Tibial artery (tissue), 4 donors: ENCODE data around the gene FRAS1.

Experiments
- DNase-seq, 2 donors: peaks; one replicate each; pipeline ENCODE4 v3.0.0-alpha.2; 2019
- H3K27ac ChIP-seq, 2 donors: fragments of 200-600 bp; sonication (generic) in 1 of 2; 1 replicate in 1 of 2; 2 replicates in 1 of 2; pipeline ENCODE4 v1.5.1; 2018 to 2019; ENCODE audit warnings: mild to moderate bottlenecking in 1 of 2
- H3K27me3 ChIP-seq, 2 donors: fragments of 200-600 bp; sonication (generic) in 1 of 2; one replicate each; pipeline versions ENCODE4 v1.5.1 to v1.6.0; 2016 to 2019
- H3K36me3 ChIP-seq, 3 donors: fragments of 200-600 bp; sonication (generic) in 2 of 3; one replicate each; pipeline ENCODE4 v1.5.1; 2016 to 2019; ENCODE audit warnings: mild to moderate bottlenecking in 2 of 3
- H3K4me1 ChIP-seq, 4 donors: fragments of 200-600 bp; sonication (generic) in 2 of 4; 1 replicate in 3 of 4; 2 replicates in 1 of 4; pipeline ENCODE4 v1.5.1; 2016 to 2019
- H3K4me3 ChIP-seq, 2 donors: fragments of 200-600 bp; sonication (generic) in 1 of 2; 1 replicate in 1 of 2; 2 replicates in 1 of 2; pipeline ENCODE4 v1.5.1; 2018 to 2019; ENCODE audit warnings: mild to moderate bottlenecking in 2 of 2
- H3K9me3 ChIP-seq, 3 donors: fragments of 200-600 bp; sonication (generic) in 1 of 3; one replicate each; pipeline ENCODE4 v1.5.1; 2016 to 2019
- intact Hi-C: fragments of 100-400 bp; cut with DNase I; formaldehyde crosslinking; loops from one replicate; pipeline ENCODE4 v1.15.0; 2023; ENCODE audit warnings: low total_unique reads
- TF ChIP-seq, protein P1 (sequence below), 2 experiments: fragments of 200-600 bp in 1 of 2; fragments of 450-650 bp in 1 of 2; IDR thresholded peaks; one replicate each; pipeline ENCODE4 v1.5.1; 2017 to 2019; ENCODE audit warnings: antibody characterized with exemption in 2 of 2, mild to moderate bottlenecking in 1 of 2, moderate library complexity in 1 of 2

Gene FRAS1

DNA sequence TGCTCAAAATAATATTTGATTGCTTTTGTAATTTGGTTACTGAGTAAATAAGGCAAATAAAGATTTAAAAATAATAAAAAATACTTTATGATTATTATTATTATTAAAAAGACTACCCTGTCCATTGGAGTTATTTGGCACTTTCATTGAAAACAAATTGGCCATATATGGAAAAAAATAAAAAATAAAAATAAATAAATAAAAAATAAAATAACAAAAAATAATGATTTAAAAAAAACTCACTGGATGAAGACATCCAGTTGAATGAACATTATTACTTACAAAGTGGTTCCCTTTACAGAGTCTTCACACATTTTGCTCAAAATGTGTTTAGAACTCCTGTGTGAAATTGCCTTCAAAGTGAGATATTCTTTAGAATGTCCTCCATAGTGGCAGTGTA is 353.1 kb downstream of the FRAS1 start:
- no peaks in the 10 kb centered on the region for H3K36me3 ChIP-seq
- H3K9me3 ChIP-seq = no peaks in the 10 kb centered on the region
- no peak overlapping the region for H3K4me3 ChIP-seq
- H3K27me3 ChIP-seq = no peaks in the 10 kb centered on the region
- H3K4me1 ChIP-seq = no peaks in the 10 kb centered on the region
- no peak overlapping the region for H3K27ac ChIP-seq
- intact Hi-C loops = no loop called here
- TF ChIP-seq, protein P1, sequence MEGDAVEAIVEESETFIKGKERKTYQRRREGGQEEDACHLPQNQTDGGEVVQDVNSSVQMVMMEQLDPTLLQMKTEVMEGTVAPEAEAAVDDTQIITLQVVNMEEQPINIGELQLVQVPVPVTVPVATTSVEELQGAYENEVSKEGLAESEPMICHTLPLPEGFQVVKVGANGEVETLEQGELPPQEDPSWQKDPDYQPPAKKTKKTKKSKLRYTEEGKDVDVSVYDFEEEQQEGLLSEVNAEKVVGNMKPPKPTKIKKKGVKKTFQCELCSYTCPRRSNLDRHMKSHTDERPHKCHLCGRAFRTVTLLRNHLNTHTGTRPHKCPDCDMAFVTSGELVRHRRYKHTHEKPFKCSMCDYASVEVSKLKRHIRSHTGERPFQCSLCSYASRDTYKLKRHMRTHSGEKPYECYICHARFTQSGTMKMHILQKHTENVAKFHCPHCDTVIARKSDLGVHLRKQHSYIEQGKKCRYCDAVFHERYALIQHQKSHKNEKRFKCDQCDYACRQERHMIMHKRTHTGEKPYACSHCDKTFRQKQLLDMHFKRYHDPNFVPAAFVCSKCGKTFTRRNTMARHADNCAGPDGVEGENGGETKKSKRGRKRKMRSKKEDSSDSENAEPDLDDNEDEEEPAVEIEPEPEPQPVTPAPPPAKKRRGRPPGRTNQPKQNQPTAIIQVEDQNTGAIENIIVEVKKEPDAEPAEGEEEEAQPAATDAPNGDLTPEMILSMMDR (IDR thresholded peaks at IDR 0.05) = no peak
- DNase-seq = no peak

DNA sequence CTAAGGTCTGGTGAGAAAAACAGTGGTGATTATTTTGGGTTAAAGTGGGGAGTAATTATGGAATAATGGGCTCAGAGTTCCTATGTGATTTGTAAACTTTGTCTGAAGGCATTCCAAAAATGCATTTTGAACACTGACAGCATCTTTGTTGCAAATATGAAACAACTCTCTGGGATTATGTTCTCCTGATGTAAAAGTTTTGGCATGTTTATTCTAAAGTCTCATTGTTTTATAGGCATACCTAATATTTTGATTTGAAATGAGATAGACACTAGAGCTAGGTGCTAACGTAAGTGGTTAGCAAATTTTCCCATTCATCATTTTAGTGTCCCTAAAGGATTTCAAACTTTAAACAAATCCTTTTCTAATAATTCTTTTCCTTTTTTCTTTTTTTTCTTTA is 353.6 kb downstream of the FRAS1 start:
- Histone ChIP-seq H3K27ac (no peak overlapping the region), H3K36me3 (no peaks in the 10 kb centered on the region), H3K27me3 (no peaks in the 10 kb centered on the region), H3K4me3 (no peak overlapping the region), H3K9me3 (no peaks in the 10 kb centered on the region), H3K4me1 (no peaks in the 10 kb centered on the region)
- intact Hi-C loops = no loop called here
- no peak for DNase-seq
- TF ChIP-seq, protein P1 (IDR thresholded peaks at IDR 0.05) = no peak

DNA sequence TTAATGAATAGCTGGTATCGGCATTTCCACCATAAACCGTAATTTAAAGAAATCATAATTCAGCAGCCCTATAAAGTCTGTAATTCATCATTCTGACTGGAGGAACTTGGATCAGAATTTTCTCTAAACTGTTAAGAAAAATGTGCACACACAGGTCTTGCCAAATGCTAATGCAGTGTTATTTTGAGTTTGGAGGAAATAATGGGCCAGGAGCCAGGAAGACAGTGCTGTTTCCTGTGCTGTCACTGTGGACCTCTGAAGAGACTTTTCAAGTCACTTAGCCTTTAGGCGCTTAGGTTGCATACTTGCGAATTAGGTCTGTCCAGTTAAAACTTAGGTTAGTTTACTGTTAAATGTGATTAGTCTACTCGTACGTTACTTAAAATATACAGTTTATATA is 357.0 kb downstream of the FRAS1 start:
- Histone ChIP-seq H3K27ac (no peak overlapping the region), H3K9me3 (no peaks in the 10 kb centered on the region), H3K4me1 (no peaks in the 10 kb centered on the region), H3K27me3 (no peaks in the 10 kb centered on the region), H3K36me3 (no peaks in the 10 kb centered on the region), H3K4me3 (no peak overlapping the region)
- TF ChIP-seq, protein P1 (IDR thresholded peaks at IDR 0.05) = no peak
- intact Hi-C loops = no loop called here
- no peak for DNase-seq

DNA sequence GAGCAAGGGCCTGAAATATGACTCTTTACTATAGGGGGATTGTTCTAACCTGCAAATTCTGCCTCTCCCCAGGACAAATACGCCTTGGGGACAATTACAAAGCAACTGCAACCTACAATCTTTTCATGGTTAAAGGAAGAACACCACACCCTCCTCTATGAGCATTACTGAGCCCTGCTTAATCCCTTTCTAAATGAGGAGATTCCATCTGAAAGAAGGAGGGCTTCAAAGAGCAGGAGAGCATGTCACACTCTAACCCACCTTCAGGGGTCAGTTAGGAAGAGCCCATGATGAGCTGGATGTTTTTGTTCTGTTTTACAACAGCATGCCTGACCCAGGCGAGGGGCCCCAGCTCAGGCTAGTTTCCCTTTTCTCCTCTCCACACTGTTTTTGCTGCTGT is 360.5 kb downstream of the FRAS1 start:
- Histone ChIP-seq H3K9me3 (no peaks in the 10 kb centered on the region), H3K4me3 (no peak overlapping the region), H3K36me3 (no peaks in the 10 kb centered on the region), H3K27me3 (no peaks in the 10 kb centered on the region), H3K4me1 (no peaks in the 10 kb centered on the region), H3K27ac (no peak overlapping the region)
- TF ChIP-seq, protein P1 (IDR thresholded peaks at IDR 0.05) = no peak
- DNase-seq = no peak
- intact Hi-C loops = no loop called here

DNA sequence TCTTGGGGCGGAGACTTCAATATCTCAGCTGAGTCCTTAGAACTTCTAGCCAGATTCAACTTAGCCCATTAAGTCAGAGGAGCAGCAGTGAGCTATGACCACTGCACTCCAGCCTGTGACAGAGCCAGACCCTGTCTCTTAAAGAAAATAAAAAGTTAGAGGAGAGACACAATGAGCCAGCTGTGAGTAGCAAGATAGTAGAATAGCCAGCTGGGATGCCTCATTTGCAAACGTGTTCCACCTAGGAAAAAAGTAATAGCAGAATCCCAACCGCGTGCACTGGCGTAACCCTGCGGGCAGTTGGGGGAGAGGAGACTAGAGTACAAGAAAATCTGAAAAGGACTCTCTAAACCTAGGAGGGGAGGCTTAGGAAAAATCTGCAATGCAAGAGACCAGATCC is 361.3 kb downstream of the FRAS1 start:
- TF ChIP-seq, protein P1 (IDR thresholded peaks at IDR 0.05) = no peak

DNA sequence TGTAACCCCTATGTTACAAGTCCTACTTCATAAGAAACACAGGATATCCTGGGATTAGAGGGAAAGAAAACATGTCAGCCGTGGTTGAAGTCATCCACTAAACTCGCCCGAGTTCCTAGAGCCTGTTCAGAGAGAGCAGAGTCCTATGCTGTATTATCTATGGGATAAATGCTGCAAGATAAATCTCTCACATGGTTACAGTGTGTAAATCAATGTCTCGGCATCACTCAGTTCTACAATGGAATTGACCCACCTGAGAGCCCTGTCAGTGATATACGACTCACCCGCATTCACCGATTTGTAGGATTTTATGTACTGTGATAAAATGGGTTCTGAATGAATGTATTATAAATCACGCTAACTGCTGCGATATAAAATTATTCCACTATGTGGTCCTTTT is 366.7 kb downstream of the FRAS1 start:
- Histone ChIP-seq H3K4me1 (no peaks in the 10 kb centered on the region), H3K4me3 (no peak overlapping the region), H3K27me3 (no peaks in the 10 kb centered on the region), H3K9me3 (no peaks in the 10 kb centered on the region), H3K27ac (no peak overlapping the region), H3K36me3 (no peaks in the 10 kb centered on the region)
- TF ChIP-seq, protein P1 (IDR thresholded peaks at IDR 0.05) = no peak
- no peak for DNase-seq
- intact Hi-C loops = no loop called here

More for the DNA sequence above, 361.3 kb downstream of the FRAS1 start:
- Histone ChIP-seq H3K9me3 (no peaks in the 10 kb centered on the region), H3K36me3 (no peaks in the 10 kb centered on the region), H3K27ac (no peak overlapping the region), H3K4me3 (no peak overlapping the region), H3K4me1 (no peaks in the 10 kb centered on the region), H3K27me3 (no peaks in the 10 kb centered on the region)
- intact Hi-C loops = no loop called here
- no peak for DNase-seq
